Measurements from ENCODE around the gene B3GALT4.

The B3GALT4 gene

DNA sequence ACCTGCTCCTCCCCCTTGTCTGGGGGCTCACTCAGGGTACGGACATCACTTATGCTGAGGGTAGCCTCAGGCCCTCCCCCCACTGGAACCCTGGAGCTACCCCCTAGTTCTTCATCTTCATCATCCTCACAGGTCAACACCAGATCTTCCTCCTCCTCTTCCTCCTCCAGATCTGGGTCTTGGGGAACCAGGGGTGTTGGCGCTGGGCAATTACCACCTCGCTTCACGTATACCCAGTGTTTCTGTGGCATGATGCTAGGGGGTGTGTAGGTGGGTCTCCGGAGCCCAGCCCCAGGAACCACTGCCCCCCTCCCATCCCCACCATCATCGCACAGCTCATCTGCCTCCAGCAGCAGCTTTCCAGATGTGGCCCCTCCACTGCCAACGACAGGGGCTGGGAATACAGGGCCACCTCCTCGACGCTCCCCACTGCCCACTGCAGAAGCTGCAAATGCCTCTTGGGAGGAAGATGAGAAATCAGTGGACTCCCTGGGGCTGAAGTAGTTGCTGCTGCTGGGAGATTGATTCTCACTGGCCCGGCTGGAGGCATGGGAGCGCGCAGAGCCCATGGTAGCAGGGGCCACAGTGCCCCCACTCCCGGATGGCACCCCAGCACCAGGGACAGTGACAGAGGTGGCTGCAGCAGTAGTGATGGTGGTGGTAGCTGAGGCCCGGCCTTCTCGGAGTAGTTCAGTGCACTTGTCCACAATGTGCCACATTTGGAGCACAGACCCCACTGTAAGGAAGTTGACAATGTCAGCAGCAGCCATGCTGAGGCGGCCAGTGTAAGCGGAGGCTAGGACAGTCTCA is 39.1 kb downstream of the B3GALT4 start:
- no peak for DNase-seq

DNA sequence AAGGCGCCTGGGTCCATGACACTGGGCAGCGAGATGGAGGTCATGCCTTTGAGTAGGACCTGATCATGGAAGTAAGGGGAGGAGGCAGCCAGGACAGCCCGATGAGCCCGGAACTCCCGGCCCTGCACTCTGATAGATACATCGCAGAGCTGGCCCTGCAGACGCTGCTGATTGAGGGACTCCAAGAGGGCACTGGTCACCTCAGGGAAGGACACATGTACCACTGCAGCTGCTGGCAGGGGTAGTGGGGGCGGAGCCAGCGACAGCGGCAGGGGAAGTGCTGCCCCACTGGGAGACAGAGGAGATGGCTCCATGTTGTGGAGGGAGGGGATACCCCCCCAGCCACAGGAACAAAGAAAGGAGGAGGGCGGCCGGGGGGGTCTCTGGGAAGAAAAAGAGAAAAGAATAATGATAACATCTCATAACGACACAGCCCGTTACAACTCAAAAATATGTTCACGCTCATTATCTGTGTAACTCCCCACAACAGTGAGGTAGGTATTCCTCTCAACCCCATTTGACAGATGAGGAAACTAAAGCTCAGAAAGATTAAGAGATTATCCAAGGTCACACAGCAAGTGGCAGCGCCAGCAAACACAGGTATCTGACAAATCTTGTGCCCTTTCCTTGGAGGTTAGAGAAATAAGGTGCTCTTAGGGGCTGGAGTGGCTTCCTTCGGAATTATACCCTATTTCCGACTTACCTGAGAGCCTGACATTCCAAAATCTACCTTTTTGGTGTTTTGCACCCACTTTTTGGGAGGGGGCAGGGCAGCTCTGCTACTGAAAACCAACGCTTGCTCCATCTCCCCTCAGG is 39.9 kb downstream of the B3GALT4 start:
- peak in 1 of 3 donors; percentile 24 for DNase-seq

DNA sequence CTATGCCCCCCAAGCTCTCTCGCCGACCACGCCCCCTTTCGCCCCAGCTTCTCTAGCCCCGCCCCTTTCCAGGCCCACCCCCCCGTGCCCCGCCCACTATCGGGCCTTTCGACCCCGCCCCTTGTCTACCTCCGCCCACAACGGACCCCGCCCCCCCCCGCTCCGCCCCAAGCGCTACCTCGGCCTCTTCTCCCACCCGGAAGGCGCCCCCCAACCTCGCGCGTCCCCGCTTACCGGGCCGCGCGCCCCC is 40.4 kb downstream of the B3GALT4 start:
- DNase-seq, result no peak

DNA sequence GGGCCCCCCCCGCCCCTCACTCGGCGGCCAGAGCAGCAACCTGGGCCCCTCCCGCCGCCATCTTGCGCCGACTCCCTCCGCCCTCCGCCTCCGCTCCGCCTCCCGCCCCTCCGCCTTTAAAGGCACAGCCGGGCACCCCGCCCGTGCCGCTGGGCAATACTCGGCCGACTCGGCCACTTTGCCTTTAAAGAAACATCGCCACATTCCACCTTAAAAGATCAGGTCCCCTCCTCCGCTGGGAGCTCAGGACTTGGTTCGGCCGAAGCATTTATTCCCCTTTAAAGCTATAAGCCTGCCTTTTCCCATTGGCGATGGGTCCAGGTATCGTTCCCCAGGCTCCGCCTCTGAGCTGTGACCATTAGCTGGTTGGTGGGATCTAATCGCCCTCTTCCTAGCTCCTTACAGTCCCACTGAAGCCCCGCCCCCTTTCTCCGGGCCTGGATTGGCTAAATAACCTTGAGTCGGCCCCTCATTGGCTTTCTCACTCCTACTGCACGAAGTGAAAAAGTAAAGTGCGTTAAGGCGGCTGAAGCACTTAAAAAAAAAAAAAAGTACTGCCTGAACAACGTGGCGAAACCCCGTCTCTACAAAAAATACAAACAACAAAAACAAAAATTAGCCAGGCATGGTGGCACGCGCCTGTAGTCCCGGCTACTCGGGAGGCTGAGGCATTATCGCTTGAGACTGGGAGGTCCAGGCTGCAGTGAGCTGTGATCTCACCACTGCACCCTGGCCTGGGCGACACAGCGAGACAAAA is 40.9 kb downstream of the B3GALT4 start, which contains the start of gene ZBTB22:
TSS of gene ZBTB22 (minus strand) at position 76 of the 757 bp plus-strand sequence. CDS start 828 bp downstream, outside the sequence.
- peak; percentile 98 to 99 (median 99) for DNase-seq

DNA sequence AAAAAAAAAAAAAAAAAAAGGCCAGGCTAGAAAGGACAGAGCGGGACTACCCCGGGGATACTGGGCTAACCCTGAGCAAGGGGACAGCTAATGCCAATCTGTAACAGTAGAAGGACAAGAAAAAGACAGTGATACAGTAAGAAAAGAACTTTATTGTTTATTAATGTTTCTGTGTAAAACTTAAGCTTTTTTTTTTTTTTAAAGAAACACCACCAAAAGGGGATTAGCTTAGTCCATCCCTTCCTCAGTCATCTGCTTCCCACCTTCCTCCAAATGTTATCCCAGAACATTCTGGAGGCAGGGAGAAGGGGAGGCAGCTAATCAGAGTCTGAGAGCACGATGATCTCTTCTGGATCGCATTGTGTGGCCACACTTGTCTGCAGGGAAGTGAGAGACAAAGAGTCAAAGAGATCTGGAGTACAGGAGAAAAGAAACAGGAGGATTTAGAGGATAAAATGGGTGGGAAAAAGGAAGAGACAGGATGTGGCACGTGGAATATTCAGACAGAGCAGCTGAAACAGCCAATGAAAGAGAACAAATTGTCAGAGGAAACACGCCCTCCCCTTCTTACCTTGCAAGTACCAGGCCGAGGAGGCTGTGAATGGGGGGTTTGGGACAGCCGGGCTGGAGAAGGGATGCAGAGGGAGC is 41.6 kb downstream of the B3GALT4 start:
- no peak for DNase-seq

DNA sequence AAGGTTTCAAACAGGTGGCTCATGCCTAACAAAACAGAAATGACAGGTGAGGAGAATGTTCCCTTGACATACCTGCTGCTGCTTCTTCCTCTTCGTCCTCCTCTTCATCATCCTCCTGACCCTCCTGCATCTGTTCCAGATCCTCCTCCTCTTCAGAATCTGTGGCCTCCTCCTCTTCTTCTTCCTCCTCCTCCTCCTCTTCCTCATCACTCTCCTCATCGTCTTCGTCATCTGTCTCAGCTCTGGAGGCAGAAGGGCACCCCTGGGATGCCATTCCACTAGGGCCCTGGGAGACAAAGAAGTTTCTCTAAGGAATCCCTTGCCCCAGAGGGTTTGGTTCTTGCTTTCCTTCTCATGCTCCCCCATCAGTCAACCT is 43.0 kb downstream of the B3GALT4 start:
- no peak for DNase-seq

DNA sequence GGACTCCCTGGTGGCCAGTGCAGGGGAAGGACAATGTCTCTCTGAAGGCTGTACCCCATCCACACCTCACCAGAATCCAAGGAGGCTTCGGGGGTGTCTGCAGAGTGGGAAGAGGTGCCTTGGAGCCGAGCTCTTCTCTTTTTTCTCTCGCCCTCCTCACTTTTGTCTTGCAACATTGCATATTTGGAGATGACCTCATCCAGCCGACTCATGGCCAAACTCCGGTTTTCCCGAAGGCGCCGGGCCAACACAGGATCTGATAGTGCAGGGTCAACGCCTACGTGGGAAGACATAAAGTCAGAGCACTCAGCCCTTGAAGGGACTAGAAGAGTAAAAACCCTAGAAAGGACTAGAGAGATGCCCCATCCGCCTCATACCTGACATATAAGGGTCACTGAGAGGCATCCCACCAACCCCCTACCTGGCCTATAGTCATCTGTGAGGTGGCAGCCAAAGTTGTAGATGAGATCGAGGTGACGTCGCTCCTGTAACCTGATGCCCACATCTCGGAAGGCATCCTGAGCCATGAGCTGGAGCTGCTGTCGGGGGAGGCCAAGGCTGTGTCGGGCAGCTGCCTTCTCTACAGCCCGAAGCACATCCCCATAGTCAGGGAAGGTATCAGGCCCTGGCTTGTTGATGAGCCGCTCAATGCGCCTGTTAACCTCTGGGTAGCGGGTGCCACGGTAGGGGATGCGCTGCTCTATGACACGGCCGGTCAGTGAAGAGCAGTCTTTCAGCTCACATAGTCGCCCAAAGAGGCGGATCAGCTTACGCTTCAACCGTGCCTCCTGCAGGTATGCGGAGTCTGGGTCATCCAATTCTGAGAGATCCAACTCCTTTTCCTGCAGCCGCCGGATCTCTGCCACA is 43.6 kb downstream of the B3GALT4 start:
- peak; percentile 90 to 94 (median 92) for DNase-seq

DNA sequence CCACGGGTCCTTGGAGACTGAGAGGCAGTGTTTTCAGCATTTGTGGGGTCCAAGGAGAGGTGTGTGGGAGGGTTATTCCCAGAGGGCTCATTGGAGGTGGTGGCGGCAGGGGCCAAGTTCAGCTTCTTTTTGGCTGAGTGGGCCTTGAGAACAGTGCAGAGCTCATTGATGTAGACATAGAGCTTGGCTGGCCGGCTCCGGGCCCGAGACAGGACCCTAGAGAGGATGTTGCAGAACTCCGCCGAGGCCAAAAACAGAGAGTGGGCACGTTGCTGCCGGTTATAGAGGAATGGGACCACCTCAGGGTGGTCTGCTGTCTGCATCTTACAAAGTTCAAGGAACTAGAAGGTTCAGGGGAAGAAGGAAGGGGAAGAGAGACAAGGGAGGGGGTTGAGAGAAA is 44.3 kb downstream of the B3GALT4 start:
- no peak for DNase-seq

DNA sequence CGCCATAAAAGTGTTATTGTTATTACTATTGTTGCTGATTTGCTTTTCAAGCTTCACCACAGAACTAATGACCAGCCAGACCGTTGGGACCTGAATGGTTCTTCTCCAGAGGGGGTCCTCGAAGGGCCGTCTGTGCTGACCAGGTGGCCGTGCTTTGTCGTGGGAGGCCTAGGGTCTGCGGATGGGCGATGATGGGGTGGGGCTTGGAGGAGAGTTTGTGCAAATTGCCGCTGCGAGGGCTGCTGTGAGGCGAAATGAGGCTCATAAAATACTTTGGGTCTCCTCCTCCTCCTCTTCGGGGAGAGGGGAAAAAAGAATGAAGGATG is 46.7 kb downstream of the B3GALT4 start:
- DNase-seq, result no peak

DNA sequence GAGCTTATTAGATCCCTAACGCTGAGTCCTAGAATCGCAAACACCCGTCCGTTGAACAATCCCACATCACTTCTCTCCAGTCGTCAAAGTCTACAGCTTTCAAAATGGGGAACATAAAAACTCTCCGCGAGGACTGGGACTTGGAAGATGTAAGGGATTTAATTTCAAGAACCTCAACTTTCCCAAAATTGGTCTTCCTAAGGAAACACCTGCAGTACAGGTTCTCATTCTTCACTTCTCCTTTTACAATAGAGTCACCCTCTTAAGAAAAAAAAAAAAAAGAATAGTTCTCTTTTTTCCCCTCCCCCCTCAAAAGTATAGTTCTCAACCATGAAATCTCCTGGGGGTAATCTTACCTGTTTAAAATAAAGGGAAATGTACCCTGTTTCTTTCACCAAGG is 47.2 kb downstream of the B3GALT4 start:
- DNase-seq, result peak in 1 of 3 donors; percentile 31

Measured in suppressor macrophage treated with lipopolysaccharide for 1 hour (primary cell).